ENCODE measurements around the gene SLC12A4. TPM values are rescaled to one million over a fixed set of nuclear protein-coding genes. Genes with fewer than 3 reads are reported as not detected.

Gene SLC12A4
- total RNA-seq, 1 experiment from 2014 or later: 41.9 TPM

- Histone ChIP-seq H3K4me3 (ENCODE audit: low read depth, low read length, poor library complexity, severe bottlenecking) (no peak overlapping the region), H3K27me3 (replicated peaks; ENCODE audit: insufficient read depth, low read depth, low read length, poor library complexity) (no peaks in the 10 kb centered on the region), H3K36me3 (ENCODE audit: insufficient read depth, low read length, poor library complexity, severe bottlenecking) (peaks cover 34% of the 10 kb centered on the region), H3K27ac (ENCODE audit: low read depth, low read length, poor library complexity, severe bottlenecking) (no peak overlapping the region), H3K4me1 (ENCODE audit: insufficient read depth, low read length, poor library complexity, severe bottlenecking) (no peaks in the 10 kb centered on the region), H3K9me3 (ENCODE audit: low read depth, low read length, poor library complexity, severe bottlenecking) (no peaks in the 10 kb centered on the region)
- no peak for DNase-seq (ENCODE audit: low spot score)
- ChIA-PET POLR2A (ENCODE audit: low non-redundant PET) (no interaction called here), CTCF (no interaction called here)
- intact Hi-C loops (cut with micrococcal nuclease; ENCODE audit: unreplicated experiment): no loop called here
- no TSS peak for BruUV-seq (replicated peaks)
- no peak for TF ChIP-seq EZH2 (IDR thresholded peaks at IDR 0.05; ENCODE audit: borderline replicate concordance, low read depth, low read length, poor library complexity, severe bottlenecking)
- no peak for TF ChIP-seq CTCF (conservative IDR thresholded peaks at IDR 0.05; ENCODE audit: low read depth, low read length)
Measured at GRCh38 chr16:67951485-67951884, 17.0 kb downstream of the SLC12A4 start.

- POLR2A ChIA-PET (ENCODE audit: low non-redundant PET): no interaction called here
- Histone ChIP-seq H3K36me3 (ENCODE audit: insufficient read depth, low read length, poor library complexity, severe bottlenecking) (peaks cover 41% of the 10 kb centered on the region), H3K9me3 (ENCODE audit: low read depth, low read length, poor library complexity, severe bottlenecking) (no peaks in the 10 kb centered on the region), H3K4me1 (ENCODE audit: insufficient read depth, low read length, poor library complexity, severe bottlenecking) (no peaks in the 10 kb centered on the region), H3K4me3 (ENCODE audit: low read depth, low read length, poor library complexity, severe bottlenecking) (no peak overlapping the region), H3K27me3 (replicated peaks; ENCODE audit: insufficient read depth, low read depth, low read length, poor library complexity) (no peaks in the 10 kb centered on the region), H3K27ac (ENCODE audit: low read depth, low read length, poor library complexity, severe bottlenecking) (no peak overlapping the region)
- TF ChIP-seq EZH2 (IDR thresholded peaks at IDR 0.05; ENCODE audit: borderline replicate concordance, low read depth, low read length, poor library complexity, severe bottlenecking): no peak
- no peak for TF ChIP-seq CTCF (conservative IDR thresholded peaks at IDR 0.05; ENCODE audit: low read depth, low read length)
- DNase-seq (ENCODE audit: low spot score): no peak
- CTCF ChIA-PET: no interaction called here
- intact Hi-C loops (cut with micrococcal nuclease; ENCODE audit: unreplicated experiment): no loop called here
- no TSS peak for BruUV-seq (replicated peaks)
Measured at GRCh38 chr16:67950335-67950843, 18.0 kb downstream of the SLC12A4 start.

DNA sequence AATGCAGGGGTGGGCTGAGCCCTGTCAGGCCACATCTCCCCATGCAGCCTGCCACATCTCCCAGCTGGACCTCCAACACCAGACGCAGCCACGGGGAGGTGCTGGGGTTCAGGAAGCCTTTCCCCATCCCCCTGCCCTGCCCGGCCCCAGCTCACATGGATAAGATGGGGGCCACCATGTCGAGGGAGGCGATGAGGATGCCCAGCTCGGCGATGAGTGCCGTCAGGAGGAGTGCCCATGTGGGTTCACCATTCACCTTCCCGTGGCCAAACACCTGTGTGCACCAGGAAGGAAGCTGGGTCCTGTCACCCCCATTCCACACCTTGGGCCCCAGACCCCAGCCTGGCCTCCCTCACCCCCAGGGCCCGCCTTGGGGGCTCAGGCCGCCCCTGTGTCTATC is 18.8 kb downstream of the SLC12A4 start:
- no peaks in the 10 kb centered on the region for H3K4me1 ChIP-seq (ENCODE audit: insufficient read depth, low read length, poor library complexity, severe bottlenecking)
- no peak overlapping the region for H3K4me3 ChIP-seq (ENCODE audit: low read depth, low read length, poor library complexity, severe bottlenecking)
- no TSS peak for BruUV-seq (replicated peaks)
- CTCF ChIA-PET: no interaction called here
- POLR2A ChIA-PET (ENCODE audit: low non-redundant PET): no interaction called here
- H3K9me3 ChIP-seq (ENCODE audit: low read depth, low read length, poor library complexity, severe bottlenecking): no peaks in the 10 kb centered on the region
- TF ChIP-seq CTCF (conservative IDR thresholded peaks at IDR 0.05; ENCODE audit: low read depth, low read length): no peak
- TF ChIP-seq EZH2 (IDR thresholded peaks at IDR 0.05; ENCODE audit: borderline replicate concordance, low read depth, low read length, poor library complexity, severe bottlenecking): no peak
- peaks cover 43% of the 10 kb centered on the region for H3K36me3 ChIP-seq (ENCODE audit: insufficient read depth, low read length, poor library complexity, severe bottlenecking)
- H3K27ac ChIP-seq (ENCODE audit: low read depth, low read length, poor library complexity, severe bottlenecking): no peak overlapping the region
- DNase-seq (ENCODE audit: low spot score): no peak
- H3K27me3 ChIP-seq (replicated peaks; ENCODE audit: insufficient read depth, low read depth, low read length, poor library complexity): no peaks in the 10 kb centered on the region
- intact Hi-C loops (cut with micrococcal nuclease; ENCODE audit: unreplicated experiment): no loop called here
